HFF-Myc (cell line): ENCODE results near the gene CASTOR1.

ENCODE experiments used
- DNase-seq: peaks from one replicate; pipeline ENCODE4 v3.0.0-alpha.2; 2011; ENCODE audit warnings: low read depth; ENCODE audit errors: extremely low read depth
- H3K4me3 ChIP-seq: replicated peaks from 2 replicates; pipeline ENCODE4 v1.5.1; 2011; ENCODE audit warnings: low read depth, mild to moderate bottlenecking, control low read depth, low read length
- TF ChIP-seq, protein P1 (sequence below): IDR thresholded peaks from 2 replicates; pipeline ENCODE4 v1.5.1; 2012; ENCODE audit warnings: mild to moderate bottlenecking, low read depth, low read length, control low read depth; ENCODE audit errors: missing control alignments

CASTOR1 gene

DNA sequence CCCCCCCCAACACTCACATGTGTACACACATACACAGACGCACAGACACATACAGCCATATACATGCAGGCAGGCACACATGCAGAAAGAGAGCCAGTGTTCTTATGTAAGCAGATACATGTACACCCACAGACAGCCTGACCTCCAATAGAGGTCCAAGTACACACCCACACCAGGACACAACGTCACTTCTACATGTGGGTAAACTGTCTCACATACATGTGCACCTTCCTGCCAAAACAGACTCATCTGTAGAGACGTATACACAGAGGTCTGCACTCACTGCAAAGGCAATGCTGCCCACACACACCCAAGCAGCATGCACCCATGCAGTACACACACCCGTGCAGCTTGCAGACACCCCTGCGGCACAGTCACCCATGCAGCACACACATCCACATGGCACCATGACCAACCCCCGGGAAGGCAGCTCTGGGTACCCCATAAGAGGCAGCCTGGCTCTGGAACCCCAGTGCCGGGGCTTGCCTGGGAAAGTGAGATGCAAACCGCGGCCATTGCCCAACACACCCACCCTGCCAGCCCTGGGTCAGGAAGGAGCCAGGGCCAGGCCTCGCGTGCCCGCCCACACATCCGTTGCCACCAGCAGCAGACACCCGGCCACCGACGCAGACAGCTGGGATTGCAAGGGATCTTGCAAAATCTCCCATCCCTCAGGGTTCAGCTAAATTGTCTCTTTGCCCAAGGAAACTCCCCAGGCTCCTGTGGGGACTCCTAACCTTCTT lies 10.1 kb downstream of the CASTOR1 start:
- H3K4me3 ChIP-seq, result no peak overlapping the region
- TF ChIP-seq, protein P1, sequence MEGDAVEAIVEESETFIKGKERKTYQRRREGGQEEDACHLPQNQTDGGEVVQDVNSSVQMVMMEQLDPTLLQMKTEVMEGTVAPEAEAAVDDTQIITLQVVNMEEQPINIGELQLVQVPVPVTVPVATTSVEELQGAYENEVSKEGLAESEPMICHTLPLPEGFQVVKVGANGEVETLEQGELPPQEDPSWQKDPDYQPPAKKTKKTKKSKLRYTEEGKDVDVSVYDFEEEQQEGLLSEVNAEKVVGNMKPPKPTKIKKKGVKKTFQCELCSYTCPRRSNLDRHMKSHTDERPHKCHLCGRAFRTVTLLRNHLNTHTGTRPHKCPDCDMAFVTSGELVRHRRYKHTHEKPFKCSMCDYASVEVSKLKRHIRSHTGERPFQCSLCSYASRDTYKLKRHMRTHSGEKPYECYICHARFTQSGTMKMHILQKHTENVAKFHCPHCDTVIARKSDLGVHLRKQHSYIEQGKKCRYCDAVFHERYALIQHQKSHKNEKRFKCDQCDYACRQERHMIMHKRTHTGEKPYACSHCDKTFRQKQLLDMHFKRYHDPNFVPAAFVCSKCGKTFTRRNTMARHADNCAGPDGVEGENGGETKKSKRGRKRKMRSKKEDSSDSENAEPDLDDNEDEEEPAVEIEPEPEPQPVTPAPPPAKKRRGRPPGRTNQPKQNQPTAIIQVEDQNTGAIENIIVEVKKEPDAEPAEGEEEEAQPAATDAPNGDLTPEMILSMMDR, result no peak
- no peak for DNase-seq

DNA sequence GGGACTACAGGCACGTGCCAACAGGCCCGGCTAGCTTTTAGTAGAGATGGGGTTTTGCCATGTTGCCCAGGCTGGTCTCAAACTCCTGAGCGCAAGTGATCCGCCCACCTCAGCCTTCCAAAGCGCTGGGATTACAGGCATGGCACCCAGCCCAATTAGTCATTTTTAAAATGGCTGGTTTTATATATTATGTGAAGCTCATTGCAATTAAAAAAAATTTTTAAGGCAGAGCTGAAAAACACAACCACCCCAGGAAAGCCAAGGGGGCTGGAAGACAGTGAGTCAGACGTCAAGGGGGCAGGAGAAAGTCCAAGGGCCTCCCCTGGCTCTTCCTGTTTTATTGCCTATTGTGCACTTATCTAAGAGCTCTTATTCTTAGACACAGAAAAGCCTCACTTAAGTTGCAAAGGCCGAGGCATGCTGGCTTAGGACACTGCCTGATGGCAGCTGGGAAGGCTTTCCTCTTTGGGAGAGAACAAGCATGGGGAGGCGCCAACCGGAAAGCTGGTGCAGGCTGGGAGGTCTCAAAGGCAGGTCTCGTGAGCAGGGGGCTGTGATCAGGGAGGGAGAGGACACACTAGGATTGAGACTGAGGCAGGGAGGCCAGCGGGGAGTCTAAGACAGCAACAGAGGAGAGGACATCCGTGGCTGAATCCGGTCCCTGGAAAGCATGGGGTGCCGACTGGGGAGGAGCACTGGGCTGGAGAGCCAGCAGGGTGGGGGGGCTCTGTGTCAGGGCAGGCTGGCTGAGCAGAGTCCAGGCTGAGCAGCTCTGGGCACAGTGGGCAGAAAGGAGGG lies 11.6 kb downstream of the CASTOR1 start:
- peak; percentile 43 for DNase-seq
- no peak overlapping the region for H3K4me3 ChIP-seq
- TF ChIP-seq, protein P1, result no peak

DNA sequence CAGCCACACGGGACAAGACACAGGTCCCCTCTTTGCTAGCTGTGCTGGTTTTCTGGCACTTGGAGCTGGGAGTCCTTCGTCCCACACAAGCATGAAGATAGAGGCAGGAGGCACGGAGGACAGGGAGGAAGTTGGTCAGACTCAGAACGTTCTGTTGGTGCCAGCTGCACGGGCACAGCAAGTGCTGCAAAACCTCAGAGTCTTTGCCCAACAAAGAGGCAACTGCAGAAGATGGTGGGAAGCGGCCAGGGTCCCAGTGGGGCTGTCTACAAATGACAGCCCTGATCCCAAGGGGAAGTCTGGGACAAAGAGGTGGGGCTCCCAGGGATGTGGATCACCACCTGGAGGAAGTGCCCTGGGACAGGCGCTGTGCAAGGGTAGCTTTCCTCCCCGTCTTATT lies 13.3 kb downstream of the CASTOR1 start:
- DNase-seq, result no peak
- TF ChIP-seq, protein P1, result no peak
- no peak overlapping the region for H3K4me3 ChIP-seq

DNA sequence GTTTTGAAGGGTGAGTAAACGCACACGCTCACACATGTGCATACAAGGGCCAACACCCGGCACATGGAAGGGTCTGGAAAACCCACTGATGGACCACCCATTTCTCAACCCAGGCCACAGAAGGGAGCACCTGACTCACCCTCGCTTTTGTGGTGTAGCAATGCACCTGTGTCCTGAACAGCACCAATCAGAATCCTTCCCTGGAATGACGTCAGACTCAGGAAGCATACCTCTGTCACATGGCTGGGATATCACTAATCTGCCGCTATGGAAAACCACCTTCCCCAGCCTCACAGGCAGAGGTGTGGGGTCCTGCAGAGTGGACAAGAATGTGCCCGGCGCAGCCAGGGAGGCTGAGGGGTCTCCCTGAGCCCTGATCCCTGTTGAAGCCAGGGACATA lies 13.7 kb downstream of the CASTOR1 start:
- DNase-seq, result no peak
- no peak overlapping the region for H3K4me3 ChIP-seq
- TF ChIP-seq, protein P1, result no peak

DNA sequence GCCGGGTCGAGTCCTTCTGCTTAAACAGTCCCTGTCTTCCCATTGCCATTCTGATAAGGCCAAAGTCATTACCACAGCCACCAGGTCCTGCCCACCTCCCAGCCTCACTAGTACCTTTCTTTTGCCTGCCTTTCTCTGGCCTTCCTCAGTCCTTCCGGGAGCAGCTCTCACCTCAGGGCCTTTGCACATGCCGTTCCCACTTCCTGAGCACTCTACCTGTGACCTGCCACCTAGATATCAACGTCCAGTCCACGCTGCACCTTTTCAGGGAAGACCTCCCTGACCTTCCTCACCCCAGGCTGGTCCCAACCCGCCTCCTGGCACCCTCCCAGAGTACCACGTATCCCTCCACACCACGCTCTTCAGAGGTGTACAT lies 14.9 kb downstream of the CASTOR1 start:
- no peak for DNase-seq
- H3K4me3 ChIP-seq, result no peak overlapping the region
- TF ChIP-seq, protein P1, result no peak

DNA sequence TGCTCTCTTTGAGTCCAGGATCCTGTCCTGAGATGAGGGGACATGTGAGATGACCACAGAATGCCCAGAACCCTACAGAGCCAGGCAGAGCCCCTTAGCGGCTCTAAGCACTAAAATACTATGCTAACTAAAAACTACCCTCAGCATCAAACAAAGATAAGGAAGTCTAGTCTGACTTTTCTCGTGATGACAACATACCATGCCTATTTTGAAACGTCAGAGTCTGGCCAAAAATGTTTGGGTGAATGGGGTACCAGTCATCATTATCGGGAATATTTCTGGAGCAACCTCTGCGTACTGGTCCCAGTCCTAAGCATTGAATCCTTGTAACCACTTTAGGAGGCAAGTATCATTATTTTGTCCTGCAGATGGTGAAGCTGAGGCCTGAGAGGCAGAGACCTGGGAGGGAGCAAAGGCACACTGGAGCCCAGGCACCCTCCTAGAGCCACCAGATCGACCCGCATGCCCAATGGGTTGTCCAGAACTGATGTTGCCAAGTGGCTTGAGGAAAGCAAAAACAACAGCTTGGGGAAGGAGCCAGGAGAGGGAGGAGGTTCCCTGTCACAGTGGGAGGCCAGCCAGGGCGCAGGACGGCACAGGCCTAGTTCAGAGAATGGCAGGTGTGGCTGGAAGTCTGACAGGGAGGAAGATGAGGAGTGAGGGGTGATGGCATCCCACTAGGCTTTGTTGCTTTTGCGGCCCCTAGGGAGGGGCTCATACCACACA lies 15.4 kb downstream of the CASTOR1 start:
- TF ChIP-seq, protein P1, result no peak
- no peak overlapping the region for H3K4me3 ChIP-seq
- no peak for DNase-seq
